Measurements from ENCODE around the gene FIGN.

FIGN gene

GRCh38 chr2:163708265-163708664, 27.5 kb downstream of the FIGN start:
- DNase-seq (ENCODE audit: low read depth): no peak

- no peak for DNase-seq (ENCODE audit: low read depth)
Observed at GRCh38 chr2:163703386-163703785, 32.4 kb downstream of the FIGN start.

GRCh38 chr2:163701399-163702195, 34.2 kb downstream of the FIGN start:
- no peak for DNase-seq (ENCODE audit: low read depth)

GRCh38 chr2:163698857-163699256, 37.0 kb downstream of the FIGN start:
- DNase-seq (ENCODE audit: low read depth): no peak

- DNase-seq (ENCODE audit: low read depth): no peak
Observed at GRCh38 chr2:163697846-163698637, 37.8 kb downstream of the FIGN start.

GRCh38 chr2:163697429-163697828, 38.4 kb downstream of the FIGN start:
- no peak for DNase-seq (ENCODE audit: low read depth)

- no peak for DNase-seq (ENCODE audit: low read depth)
Observed at GRCh38 chr2:163693484-163693883, 42.3 kb downstream of the FIGN start.

GRCh38 chr2:163692611-163693482, 43.0 kb downstream of the FIGN start:
- DNase-seq (ENCODE audit: low read depth): no peak

- no peak for DNase-seq (ENCODE audit: low read depth)
Observed at GRCh38 chr2:163692081-163692480, 43.7 kb downstream of the FIGN start.

GRCh38 chr2:163690896-163691295, 44.9 kb downstream of the FIGN start:
- DNase-seq (ENCODE audit: low read depth): no peak

- no peak for DNase-seq (ENCODE audit: low read depth)
Observed at GRCh38 chr2:163687217-163687616, 48.6 kb downstream of the FIGN start.

GRCh38 chr2:163686289-163686688, 49.5 kb downstream of the FIGN start:
- DNase-seq (ENCODE audit: low read depth): no peak

- no peak for DNase-seq (ENCODE audit: low read depth)
Observed at GRCh38 chr2:163682695-163683094, 53.1 kb downstream of the FIGN start.

- no peak for DNase-seq (ENCODE audit: low read depth)
Observed at GRCh38 chr2:163681745-163682144, 54.1 kb downstream of the FIGN start.

GRCh38 chr2:163675388-163675787, 60.4 kb downstream of the FIGN start:
- no peak for DNase-seq (ENCODE audit: low read depth)

GRCh38 chr2:163673522-163673921, 62.3 kb downstream of the FIGN start:
- no peak for DNase-seq (ENCODE audit: low read depth)

- DNase-seq (ENCODE audit: low read depth): no peak
Observed at GRCh38 chr2:163670929-163671328, 64.9 kb downstream of the FIGN start.

- no peak for DNase-seq (ENCODE audit: low read depth)
Observed at GRCh38 chr2:163669506-163669905, 66.3 kb downstream of the FIGN start.

GRCh38 chr2:163667064-163667887, 68.5 kb downstream of the FIGN start:
- no peak for DNase-seq (ENCODE audit: low read depth)

GRCh38 chr2:163665817-163666216, 70.0 kb downstream of the FIGN start:
- DNase-seq (ENCODE audit: low read depth): no peak

- DNase-seq (ENCODE audit: low read depth): no peak
Observed at GRCh38 chr2:163665051-163665450, 70.8 kb downstream of the FIGN start.

- DNase-seq (ENCODE audit: low read depth): no peak
Observed at GRCh38 chr2:163664610-163665009, 71.2 kb downstream of the FIGN start.
